GM12878 (cell line): ENCODE results near the gene CTBP1. TPM values are rescaled to one million over a fixed set of nuclear protein-coding genes. Genes with fewer than 3 reads are reported as not detected.

Experiments
- ATAC-seq: fragments of 200-7000 bp; cut with Tn5 transposase; 3 replicates; pipeline ENCODE4 v1.9.1; 2020; ENCODE audit warnings: mild to moderate bottlenecking, moderate library complexity
- BruUV-seq: library from RNA; stranded (reverse); fragments of 400-500 nt; replicated peaks from 2 replicates; lab custom pipeline; 2021; lab: Mats Ljungman, UMichigan
- CTCF ChIA-PET: fragments of 300-600 bp; sonication (Branson Sonifier 250); formaldehyde crosslinking; extraction: SDS; loops from one replicate; lab custom pipeline; 2021; ENCODE audit warnings: inconsistent platforms; lab: Yijun Ruan, JAX
- POLR2A ChIA-PET: fragments of 350-600 bp; formaldehyde crosslinking; extraction: SDS; loops from one replicate; lab custom pipeline; 2021; ENCODE audit warnings: inconsistent platforms; lab: Charles Lee
- RAD21 ChIA-PET: fragments of 300-600 bp; sonication (Branson Sonifier 250); formaldehyde crosslinking; loops from one replicate; lab custom pipeline; 2023; ENCODE audit warnings: antibody characterized with exemption; ENCODE audit not compliant: unreplicated experiment; lab: Charles Lee
- SMC1A ChIA-PET: fragments of 300-600 bp; sonication (Branson Sonifier 250); formaldehyde crosslinking; loops from one replicate; lab custom pipeline; 2023; ENCODE audit not compliant: unreplicated experiment, uncharacterized antibody; lab: Charles Lee
- DNase-seq: peaks from one replicate; pipeline ENCODE4 v3.0.0-alpha.2; 2011; ENCODE audit warnings: low read depth, low spot score
- FAIRE-seq: peaks from 3 replicates; lab custom pipeline; 2011; peaks lifted over from hg19 to GRCh38; lab: Jason Lieb, UNC
- H2AFZ ChIP-seq: 2 replicates; pipeline ENCODE4 v1.6.0; 2011; ENCODE audit warnings: low read depth, low read length, control low read depth; ENCODE audit not compliant: control insufficient read depth
- H3K27ac ChIP-seq: 2 replicates; pipeline ENCODE4 v1.5.1; 2011; ENCODE audit warnings: control low read depth; ENCODE audit not compliant: control insufficient read depth, insufficient read depth
- H3K27me3 ChIP-seq, 2 experiments: replicated peaks in 1 of 2; 2 replicates each; pipeline versions ENCODE4 v1.6.0 to v1.6.1; 2011; ENCODE audit warnings: low read length in 1 of 2; ENCODE audit not compliant: control insufficient read depth in 2 of 2, insufficient read depth in 2 of 2
- H3K36me3 ChIP-seq, 2 experiments: 2 replicates each; pipeline ENCODE4 v1.5.1; 2011; ENCODE audit warnings: low read length in 1 of 2; ENCODE audit not compliant: control insufficient read depth in 2 of 2, insufficient read depth in 2 of 2
- H3K4me1 ChIP-seq: 2 replicates; pipeline ENCODE4 v1.6.1; 2011; ENCODE audit warnings: mild to moderate bottlenecking, low read length, moderate library complexity, mixed read lengths; ENCODE audit not compliant: control insufficient read depth, insufficient read depth
- H3K4me2 ChIP-seq: 2 replicates; pipeline ENCODE4 v1.6.0; 2011; ENCODE audit warnings: control low read depth; ENCODE audit not compliant: control insufficient read depth, insufficient read depth
- H3K4me3 ChIP-seq: fragments of 200-600 bp; sonication (generic); 2 replicates; pipeline ENCODE4 v1.5.1; 2016
- H3K79me2 ChIP-seq: 2 replicates; pipeline ENCODE4 v1.6.0; 2011; ENCODE audit warnings: low read length; ENCODE audit not compliant: control insufficient read depth, insufficient read depth
- H3K9ac ChIP-seq: 2 replicates; pipeline ENCODE4 v1.8.0; 2011; ENCODE audit warnings: low read length, control low read depth, mixed read lengths; ENCODE audit not compliant: control insufficient read depth, insufficient read depth
- H3K9me3 ChIP-seq: replicated peaks from 3 replicates; pipeline ENCODE4 v1.5.1; 2011; ENCODE audit warnings: mild to moderate bottlenecking, low read length; ENCODE audit not compliant: control insufficient read depth, insufficient read depth
- H4K20me1 ChIP-seq: 2 replicates; pipeline ENCODE4 v1.6.0; 2011; ENCODE audit not compliant: control insufficient read depth, insufficient read depth
- ATF3 ChIP-seq: IDR thresholded peaks from 2 replicates; pipeline ENCODE4 v1.6.1; 2011; ENCODE audit warnings: low read depth, mild to moderate bottlenecking, low read length, moderate library complexity, borderline replicate concordance; ENCODE audit errors: extremely low read depth
- CBFB ChIP-seq: IDR thresholded peaks from 2 replicates; pipeline ENCODE4 v1.6.1; 2016; ENCODE audit warnings: antibody characterized with exemption, low read depth
- CEBPB ChIP-seq, 2 experiments: fragments of 150-350 bp in 1 of 2; IDR thresholded peaks; 2 replicates each; pipeline ENCODE4 v1.6.1; 2012 to 2014; ENCODE audit warnings: low read depth in 2 of 2, low read length in 2 of 2, borderline replicate concordance in 1 of 2, inconsistent platforms in 1 of 2
- CEBPZ ChIP-seq: fragments of 150-350 bp; IDR thresholded peaks from 2 replicates; pipeline ENCODE4 v1.6.1; 2016; ENCODE audit warnings: low read depth, low read length
- DPF2 ChIP-seq: fragments of 450-650 bp; IDR thresholded peaks from 2 replicates; pipeline ENCODE4 v1.6.1; 2017; ENCODE audit warnings: mild to moderate bottlenecking
- GABPA ChIP-seq: IDR thresholded peaks from 2 replicates; pipeline ENCODE4 v1.6.1; 2014; ENCODE audit warnings: antibody characterized with exemption, low read depth, mild to moderate bottlenecking, inconsistent platforms
- IKZF2 ChIP-seq, 2 experiments: fragments of 450-650 bp; IDR thresholded peaks; 2 replicates each; pipeline ENCODE4 v1.6.1; 2017; ENCODE audit warnings: mild to moderate bottlenecking in 2 of 2, moderate library complexity in 2 of 2
- JUND ChIP-seq: IDR thresholded peaks from 2 replicates; pipeline ENCODE4 v1.6.1; 2012; ENCODE audit warnings: low read depth, mild to moderate bottlenecking, low read length, improper control_type of control experiment, moderate library complexity
- MAX ChIP-seq: IDR thresholded peaks from 2 replicates; pipeline ENCODE4 v1.6.1; 2012; ENCODE audit warnings: low read depth, low read length, improper control_type of control experiment
- NFXL1 ChIP-seq: fragments of 450-650 bp; IDR thresholded peaks from 2 replicates; pipeline ENCODE4 v1.6.1; 2017; ENCODE audit warnings: antibody characterized with exemption, mild to moderate bottlenecking, borderline replicate concordance
- PBX3 ChIP-seq: IDR thresholded peaks from 2 replicates; pipeline ENCODE4 v1.6.1; 2011; ENCODE audit warnings: mild to moderate bottlenecking, low read depth, low read length, moderate library complexity; ENCODE audit not compliant: insufficient replicate concordance
- POLR2AphosphoS2 ChIP-seq: IDR thresholded peaks from 2 replicates; pipeline ENCODE4 v1.6.1; 2011; ENCODE audit warnings: low read depth, mild to moderate bottlenecking, low read length, improper control_type of control experiment, moderate library complexity
- RELA ChIP-seq: fragments of 450-650 bp; IDR thresholded peaks from 2 replicates; pipeline ENCODE4 v1.8.0; 2014; ENCODE audit warnings: borderline replicate concordance; ENCODE audit not compliant: partially characterized antibody
- SIN3A ChIP-seq: IDR thresholded peaks from 2 replicates; pipeline ENCODE4 v1.6.1; 2012; ENCODE audit warnings: low read depth, low read length, improper control_type of control experiment
- SREBF1 ChIP-seq: IDR thresholded peaks from 2 replicates; pipeline ENCODE4 v1.6.1; 2012; ENCODE audit warnings: mild to moderate bottlenecking, low read length
- STAT1 ChIP-seq: fragments of 450-650 bp; conservative IDR thresholded peaks from 2 replicates; pipeline ENCODE4 v1.6.1; 2014; ENCODE audit warnings: antibody characterized with exemption, mild to moderate bottlenecking
- SUPT20H ChIP-seq: IDR thresholded peaks from 2 replicates; pipeline ENCODE4 v1.6.1; 2011; ENCODE audit warnings: low read depth, mild to moderate bottlenecking, low read length, moderate library complexity, borderline replicate concordance; ENCODE audit not compliant: control insufficient read depth
- TBL1XR1 ChIP-seq: IDR thresholded peaks from 2 replicates; pipeline ENCODE4 v1.6.1; 2012; ENCODE audit warnings: low read depth, low read length, improper control_type of control experiment
- YBX1 ChIP-seq: fragments of 450-650 bp; IDR thresholded peaks from 2 replicates; pipeline ENCODE4 v1.6.1; 2016; ENCODE audit warnings: antibody characterized with exemption
- ZBED1 ChIP-seq: IDR thresholded peaks from 2 replicates; pipeline ENCODE4 v1.6.1; 2016; ENCODE audit warnings: borderline replicate concordance
- WGBS: methylation state at CpG from one replicate; pipeline ENCODE4 v1.1.6; 2016; ENCODE audit warnings: low lambda C conversion rate; ENCODE audit not compliant: insufficient replicate concordance, insufficient coverage; ENCODE audit errors: missing lambda C conversion rate; 5-methylcytosine and 5-hydroxymethylcytosine counted together
- in situ Hi-C: fragments of 300-500 bp; cut with MboI; formaldehyde crosslinking; loops from 9 replicates; pipeline ENCODE4 v1.14.3; 2018; ENCODE audit warnings: mixed read lengths
- intact Hi-C: fragments of 100-400 bp; cut with micrococcal nuclease; formaldehyde crosslinking; loops from one replicate; pipeline ENCODE4 v1.14.2; 2022; ENCODE audit not compliant: unreplicated experiment
- polyA plus RNA-seq, 11 experiments: library from polyadenylated mRNA; depleted of rRNA in 4 of 11; unstranded in 6 of 11; stranded (reverse) in 5 of 11; fragments of >200 nt; fragmentation: Nextera tagmentation in 4 of 11; fragmentation: Illumina TruSeq in 1 of 11; extraction: Ambion mirVana in 4 of 11; extraction: Trizol in 1 of 11; gene quantifications; 1 replicate in 1 of 11; 2 replicates in 10 of 11; pipeline versions ENCODE4 v1.2.1 to v1.2.3, GENCODE V29; 2011 to 2016; ENCODE audit warnings: inconsistent platforms in 2 of 11, missing spikeins in 2 of 11, low read depth in 1 of 11
- total RNA-seq, 4 experiments: library from RNA; depleted of rRNA in 3 of 4; stranded (reverse); fragments of >200 nt in 3 of 4; fragmentation: Illumina TruSeq in 1 of 4; extraction: Trizol in 1 of 4; gene quantifications; 2 replicates each; pipeline versions ENCODE4 v1.2.1 to v1.2.3, GENCODE V29; 2013 to 2021

Gene CTBP1
- total and polyA plus RNA-seq, 10 of the 15 experiments (the other 5 are each of a cell fraction or from before 2014, with no cell fraction given) = 7.4 to 182 (median 63.1) TPM

- ATAC-seq (no peak), FAIRE-seq (no peak)
- WGBS = 89% methylated on average over 21 of the region's 21 CpGs
- RAD21 ChIA-PET = interaction anchor here (0.6 to 3.4 kb wide), 6 partner anchors 11 to 42 kb away, joined by 5 to 20 read pairs (median 12); no protein-coding TSS in a partner anchor
- H3K36me3 ChIP-seq = no peaks in the 10 kb centered on the region; a peak in 1 of 4 replicates
- TF ChIP-seq SIN3A = no peak
- TF ChIP-seq RELA = no peak
- TF ChIP-seq GABPA = no peak
- no peak for TF ChIP-seq POLR2AphosphoS2
- no peak for TF ChIP-seq ZBED1
- no peak for TF ChIP-seq ATF3
- no peak for TF ChIP-seq SUPT20H
- no peak for TF ChIP-seq STAT1
- no peak for TF ChIP-seq MAX
- no peak for TF ChIP-seq DPF2
- no peak for TF ChIP-seq SREBF1
- no peak for TF ChIP-seq YBX1
- no peak for TF ChIP-seq JUND
- no peak for TF ChIP-seq CEBPB (IDR thresholded peaks at IDR 0.05; ENCODE audit: borderline replicate concordance in 1 of 2, low read depth in 2 of 2, low read length in 2 of 2)
- no peak for TF ChIP-seq CBFB
- no peak for TF ChIP-seq CEBPZ
- TF ChIP-seq NFXL1 = no peak
- no peak for TF ChIP-seq TBL1XR1
- TF ChIP-seq IKZF2 (IDR thresholded peaks at IDR 0.05) = no peak
- TF ChIP-seq PBX3 = no peak
- TF ChIP-seq, all 136 proteins: peak for 0
- in situ Hi-C loops (no loop called here), intact Hi-C loops (loop anchor here (5.0 kb wide), 2 partner anchors 43 to 63 kb away; partner anchors contain the start of gene CTBP1)
- POLR2A ChIA-PET = interaction anchor here (1.5 to 4.4 kb wide), 3 partner anchors 14 to 45 kb away, joined by 4 to 26 read pairs (median 14); no protein-coding TSS in a partner anchor
- Histone ChIP-seq H2AFZ (no peak overlapping the region; the same call in 1 of the 2 replicates), H4K20me1 (no peaks in the 10 kb centered on the region), H3K9ac (no peak overlapping the region), H3K4me1 (peaks cover 38% of the 10 kb centered on the region), H3K4me2 (peak overlapping the region; percentile 11; the same call in 1 of the 2 replicates), H3K9me3 (peaks cover 2% of the 10 kb centered on the region; the same call in 1 of the 3 replicates), H3K4me3 (no peak overlapping the region), H3K27me3 (no peaks in the 10 kb centered on the region), H3K79me2 (peaks cover 19% of the 10 kb centered on the region), H3K27ac (no peak overlapping the region)
- SMC1A ChIA-PET = interaction anchor here (1.2 to 4.9 kb wide), 7 partner anchors 8 to 41 kb away, joined by 3 to 33 read pairs (median 7); no protein-coding TSS in a partner anchor
- CTCF ChIA-PET = interaction anchor here (0.7 to 2.8 kb wide), 11 partner anchors 9 to 143 kb away, joined by 3 to 10 read pairs (median 4); partner anchors contain the start of gene UVSSA
- no TSS peak for BruUV-seq
- no peak for DNase-seq
These were observed 44.6 kb downstream of the CTBP1 start for GRCh38 chr4:1204286-1204827.
